Natural killer cell (primary cell): Measurements from ENCODE around the gene DNAH6. TPM values are rescaled to one million over a fixed set of nuclear protein-coding genes. Genes with fewer than 3 reads are reported as not detected.

Source experiments
- ATAC-seq, 3 donors: fragments of 150-1000 bp in 2 of 3; fragments of 200-7000 bp in 1 of 3; cut with Tn5 transposase; 1 replicate in 1 of 3; 2 replicates in 2 of 3; pipeline ENCODE4 v1.10.0; 2021; ENCODE audit warnings: mild to moderate bottlenecking in 2 of 3, moderate library complexity in 2 of 3
- DNase-seq, 2 donors: peaks; one replicate each; pipeline versions ENCODE4 v3.0.0 to v3.0.0-alpha.2; 2013 to 2021; ENCODE audit warnings: mixed read lengths in 1 of 2
- H3K27ac ChIP-seq: one replicate; pipeline ENCODE4 v1.5.1; 2013; ENCODE audit warnings: mild to moderate bottlenecking, low read length
- H3K27me3 ChIP-seq: one replicate; pipeline ENCODE4 v1.6.1; 2013; ENCODE audit warnings: low read length; ENCODE audit not compliant: control insufficient read depth, insufficient read depth
- H3K36me3 ChIP-seq: one replicate; pipeline ENCODE4 v1.6.1; 2013; ENCODE audit warnings: low read length; ENCODE audit not compliant: control insufficient read depth, insufficient read depth
- H3K4me1 ChIP-seq: one replicate; pipeline ENCODE4 v1.6.1; 2013; ENCODE audit warnings: low read length; ENCODE audit not compliant: control insufficient read depth, insufficient read depth
- H3K4me3 ChIP-seq: one replicate; pipeline ENCODE4 v1.5.1; 2013; ENCODE audit warnings: low read length
- H3K9me3 ChIP-seq: one replicate; pipeline ENCODE4 v1.6.1; 2013; ENCODE audit warnings: low read length; ENCODE audit not compliant: control insufficient read depth, insufficient read depth
- H3K27ac Mint-ChIP-seq, 2 donors: one replicate each; pipeline ENCODE4 v1.8.0; 2022; ENCODE audit warnings: mild to moderate bottlenecking in 2 of 2, mixed read lengths in 2 of 2, moderate library complexity in 1 of 2
- H3K27me3 Mint-ChIP-seq, 2 donors: one replicate each; pipeline ENCODE4 v1.8.0; 2022; ENCODE audit warnings: low read depth in 2 of 2, mixed read lengths in 2 of 2
- H3K36me3 Mint-ChIP-seq: one replicate; pipeline ENCODE4 v1.8.0; 2022; ENCODE audit warnings: mixed read lengths
- H3K4me1 Mint-ChIP-seq, 2 donors: one replicate each; pipeline ENCODE4 v1.8.0; 2022; ENCODE audit warnings: mixed read lengths in 2 of 2
- H3K4me3 Mint-ChIP-seq: one replicate; pipeline ENCODE4 v1.8.0; 2022; ENCODE audit warnings: mild to moderate bottlenecking, moderate library complexity, mixed read lengths
- H3K9me3 Mint-ChIP-seq, 2 donors: one replicate each; pipeline ENCODE4 v1.8.0; 2022; ENCODE audit warnings: mixed read lengths in 2 of 2
- CTCF ChIP-seq: fragments of 200-600 bp; IDR thresholded peaks from one replicate; pipeline ENCODE4 v1.8.0; 2022; ENCODE audit warnings: antibody characterized with exemption
- WGBS: methylation state at CpG from one replicate; pipeline ENCODE4 v1.1.7; 2013; ENCODE audit warnings: missing lambda C conversion rate; ENCODE audit not compliant: insufficient coverage; 5-methylcytosine and 5-hydroxymethylcytosine counted together
- intact Hi-C: fragments of 100-400 bp; cut with micrococcal nuclease; formaldehyde crosslinking; loops from one replicate; pipeline ENCODE4 v1.14.2; 2022
- total RNA-seq, 4 donors: library from RNA; stranded (reverse); fragments of 120-200 nt in 1 of 4; gene quantifications; one replicate each; pipeline versions ENCODE4 v1.2.3 to v1.2.4, GENCODE V29; 2013 to 2022

The DNAH6 gene
- total RNA-seq, 3 donors from 2014 or later (not counting 1 experiment from before 2014, with no cell fraction given), result 0.05 to 0.60 (median 0.32) TPM

- no peak overlapping the region for H3K4me3 Mint-ChIP-seq
- Histone ChIP-seq H3K9me3 (peaks cover 10% of the 10 kb centered on the region), H3K4me3 (no peak overlapping the region), H3K4me1 (no peaks in the 10 kb centered on the region), H3K27ac (no peak overlapping the region), H3K27me3 (no peaks in the 10 kb centered on the region), H3K36me3 (no peaks in the 10 kb centered on the region)
- no peak for TF ChIP-seq CTCF
- no peak overlapping the region for H3K27ac Mint-ChIP-seq
- intact Hi-C loops, result no loop called here
- peaks cover 22 to 29% of the 10 kb centered on the region in 2 donors for H3K27me3 Mint-ChIP-seq
- ATAC-seq, result no peak
- no peak for DNase-seq
- H3K36me3 Mint-ChIP-seq, result peaks cover 21% of the 10 kb centered on the region
- H3K4me1 Mint-ChIP-seq, result no peaks in the 10 kb centered on the region
- H3K9me3 Mint-ChIP-seq, result peaks cover 4 to 8% of the 10 kb centered on the region in 2 donors
- 100% methylated on average over 6 of the region's 6 CpGs for whole genome bisulfite sequencing
Measured at GRCh38 chr2:84472856-84473565, 43.3 kb upstream of the DNAH6 start.

- no peak for TF ChIP-seq CTCF
- ATAC-seq, result no peak
- no peak overlapping the region for H3K4me3 ChIP-seq
- H3K4me1 ChIP-seq, result no peaks in the 10 kb centered on the region
- DNase-seq, result no peak
- peaks cover 21% of the 10 kb centered on the region for H3K36me3 Mint-ChIP-seq
- H3K36me3 ChIP-seq, result no peaks in the 10 kb centered on the region
- no peaks in the 10 kb centered on the region for H3K4me1 Mint-ChIP-seq
- intact Hi-C loops, result no loop called here
- no peak overlapping the region for H3K4me3 Mint-ChIP-seq
- H3K27ac Mint-ChIP-seq, result no peak overlapping the region
- H3K9me3 Mint-ChIP-seq, result peaks cover 4 to 8% of the 10 kb centered on the region in 2 donors
- WGBS, result 88% methylated on average over 4 of the region's 4 CpGs
- peaks cover 10% of the 10 kb centered on the region for H3K9me3 ChIP-seq
- no peak overlapping the region for H3K27ac ChIP-seq
- H3K27me3 Mint-ChIP-seq, result peaks cover 22 to 29% of the 10 kb centered on the region in 2 donors
- no peaks in the 10 kb centered on the region for H3K27me3 ChIP-seq
Measured at GRCh38 chr2:84474176-84474575, 42.1 kb upstream of the DNAH6 start.

- intact Hi-C loops, result no loop called here
- H3K36me3 ChIP-seq, result no peaks in the 10 kb centered on the region
- Mint-ChIP-seq H3K27me3 (peaks cover 14 to 22% of the 10 kb centered on the region in 2 donors), H3K4me3 (no peak overlapping the region), H3K36me3 (peaks cover 21% of the 10 kb centered on the region), H3K4me1 (peaks cover 13 to 16% of the 10 kb centered on the region in 2 donors), H3K9me3 (peaks cover 4 to 5% of the 10 kb centered on the region in 2 donors), H3K27ac (no peak overlapping the region)
- ATAC-seq (no peak), DNase-seq (no peak)
- no peak for TF ChIP-seq CTCF
- no CpG with 5 or more reads among the region's 1 CpG for WGBS
- peaks cover 6% of the 10 kb centered on the region for H3K4me1 ChIP-seq
- H3K9me3 ChIP-seq, result peaks cover 10% of the 10 kb centered on the region
- no peaks in the 10 kb centered on the region for H3K27me3 ChIP-seq
- no peak overlapping the region for H3K27ac ChIP-seq
- no peak overlapping the region for H3K4me3 ChIP-seq
Measured at GRCh38 chr2:84477886-84478285, 38.4 kb upstream of the DNAH6 start.

GRCh38 chr2:84478867-84479266, 37.4 kb upstream of the DNAH6 start:
- no peak overlapping the region for H3K27ac Mint-ChIP-seq
- ATAC-seq (no peak), DNase-seq (no peak)
- Histone ChIP-seq H3K36me3 (no peaks in the 10 kb centered on the region), H3K27me3 (no peaks in the 10 kb centered on the region), H3K4me1 (peaks cover 6% of the 10 kb centered on the region), H3K4me3 (no peak overlapping the region), H3K27ac (no peak overlapping the region), H3K9me3 (peaks cover 10% of the 10 kb centered on the region)
- peaks cover 21% of the 10 kb centered on the region for H3K36me3 Mint-ChIP-seq
- TF ChIP-seq CTCF, result no peak
- no peak overlapping the region for H3K4me3 Mint-ChIP-seq
- intact Hi-C loops, result no loop called here
- peaks cover 13 to 16% of the 10 kb centered on the region in 2 donors for H3K4me1 Mint-ChIP-seq
- 87% methylated on average over 3 of the region's 3 CpGs for WGBS
- H3K27me3 Mint-ChIP-seq, result peaks cover 14 to 22% of the 10 kb centered on the region in 2 donors
- H3K9me3 Mint-ChIP-seq, result peaks cover 4 to 5% of the 10 kb centered on the region in 2 donors
